Stimulated activated CD8-positive, alpha-beta memory T cell treated with anti-CD3 and anti-CD28 coated beads, Interleukin-15, amount 100 ng/mL, for 48 hours (primary cell): ENCODE measurements around the gene FH.

Experiments used
- DNase-seq, 2 donors: peaks; one replicate each; pipeline ENCODE4 v3.0.0-alpha.2; 2020; ENCODE audit warnings: low read depth in 2 of 2

Gene FH

DNA sequence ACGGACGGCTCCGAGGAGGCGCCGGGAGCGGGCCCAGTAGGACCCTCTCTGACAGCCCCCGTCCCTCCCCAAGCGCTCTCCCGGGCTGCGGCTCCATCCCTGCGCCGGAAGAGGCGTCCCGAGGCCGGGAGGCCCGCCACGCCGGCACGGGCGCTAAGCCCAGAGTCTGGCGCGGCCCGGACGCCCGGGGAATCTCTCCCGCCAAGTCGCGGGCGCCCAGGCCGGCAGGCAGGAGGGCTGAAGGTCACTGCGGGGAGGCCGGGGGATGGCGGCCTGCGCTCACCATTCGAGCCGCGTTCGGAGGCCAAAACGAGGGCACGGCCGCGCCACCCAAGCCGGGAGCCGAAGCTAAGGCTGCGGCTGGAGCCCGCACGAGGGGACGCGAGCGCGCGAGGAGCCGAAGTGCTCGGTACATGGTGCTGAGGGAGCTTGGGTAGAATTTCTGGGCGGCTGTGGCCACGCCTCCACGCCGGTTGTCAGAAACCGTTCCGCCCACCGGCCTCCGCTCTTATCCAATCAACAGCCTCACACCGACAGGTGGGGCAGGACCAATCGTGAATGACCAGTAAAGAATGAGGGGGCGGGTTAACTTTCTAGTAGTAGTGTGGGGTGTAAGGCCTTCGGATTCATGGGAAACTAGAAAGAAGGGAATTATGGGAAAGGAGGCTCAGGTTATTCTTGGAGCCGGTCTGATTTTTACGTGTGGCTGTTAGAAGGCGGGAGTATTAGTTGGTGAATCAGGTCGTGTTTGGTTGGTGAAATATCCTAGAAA is at the start of gene FH:
TSS of gene FH (minus strand) at position 448 of the 772 bp plus-strand sequence. CDS start at position 415, 33 bp downstream.
- peak; percentile 85 to 89 for DNase-seq

DNA sequence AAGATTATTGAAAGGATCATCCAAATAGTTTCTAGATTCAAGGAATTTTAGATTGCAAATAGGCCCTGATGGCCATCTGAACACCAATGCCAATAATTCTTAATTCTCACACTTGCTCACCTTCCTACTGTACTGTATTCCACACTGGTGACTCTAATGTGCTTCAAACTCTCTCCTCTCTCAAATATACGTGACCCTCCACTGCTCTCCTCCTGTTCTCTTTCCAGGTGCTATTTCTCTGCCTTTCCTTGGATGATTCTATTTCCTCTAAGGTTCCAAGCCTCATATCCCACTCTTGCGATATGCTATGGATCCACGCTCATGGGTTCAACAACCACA is 41.3 kb upstream of the FH start:
- no peak for DNase-seq

DNA sequence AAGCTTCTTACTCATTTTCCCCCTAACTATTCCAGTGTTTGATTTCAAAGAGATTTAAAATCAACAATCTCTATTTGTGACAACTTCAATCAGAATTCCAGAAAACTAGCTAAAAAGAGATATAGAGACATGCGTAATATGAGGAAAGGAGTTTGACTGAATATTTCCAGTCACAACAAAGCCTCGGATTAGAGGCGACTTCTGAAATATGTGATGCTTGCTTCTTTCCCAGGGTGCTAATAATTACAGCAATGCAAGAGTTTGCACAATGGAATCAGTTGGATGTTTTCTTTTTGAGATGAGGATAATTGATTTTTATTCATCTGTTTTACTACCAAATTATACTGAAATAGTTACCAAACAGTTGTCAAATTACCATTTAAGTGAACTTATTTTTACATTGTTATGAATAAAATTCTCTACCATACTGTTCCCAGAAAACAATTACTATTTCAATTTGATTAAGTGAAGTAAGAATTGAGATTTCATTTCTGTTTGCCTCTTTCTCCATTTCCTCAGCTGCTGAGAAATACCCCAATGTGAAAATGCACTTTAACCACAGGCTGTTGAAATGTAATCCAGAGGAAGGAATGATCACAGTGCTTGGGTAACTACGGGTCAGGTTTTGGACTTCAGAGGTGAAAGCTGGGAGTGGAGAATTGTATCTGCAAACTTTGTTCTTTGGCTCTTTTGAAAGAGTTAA is 40.7 kb upstream of the FH start:
- DNase-seq, result no peak

- no peak for DNase-seq
Observed at GRCh38 chr1:241557551-241558193, 38.1 kb upstream of the FH start.

DNA sequence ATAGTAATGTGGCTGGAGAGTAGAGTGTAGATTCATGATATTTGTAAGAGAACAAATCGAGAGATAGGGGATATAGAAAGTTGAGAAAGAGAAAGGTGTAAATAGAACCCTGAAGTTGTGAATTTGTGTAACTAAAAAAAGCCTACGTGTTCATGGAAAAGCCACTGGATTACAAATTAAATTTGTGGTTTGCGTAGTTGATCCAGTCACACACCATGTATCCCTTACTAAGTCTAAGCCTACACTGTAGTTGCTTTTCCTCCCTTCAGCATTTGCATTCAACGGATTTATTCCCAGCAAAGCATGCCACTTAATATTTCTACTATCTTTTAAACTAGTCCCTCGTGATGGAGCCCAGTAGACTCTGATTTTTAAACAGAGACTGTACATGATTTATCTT is 37.5 kb upstream of the FH start:
- no peak for DNase-seq

DNA sequence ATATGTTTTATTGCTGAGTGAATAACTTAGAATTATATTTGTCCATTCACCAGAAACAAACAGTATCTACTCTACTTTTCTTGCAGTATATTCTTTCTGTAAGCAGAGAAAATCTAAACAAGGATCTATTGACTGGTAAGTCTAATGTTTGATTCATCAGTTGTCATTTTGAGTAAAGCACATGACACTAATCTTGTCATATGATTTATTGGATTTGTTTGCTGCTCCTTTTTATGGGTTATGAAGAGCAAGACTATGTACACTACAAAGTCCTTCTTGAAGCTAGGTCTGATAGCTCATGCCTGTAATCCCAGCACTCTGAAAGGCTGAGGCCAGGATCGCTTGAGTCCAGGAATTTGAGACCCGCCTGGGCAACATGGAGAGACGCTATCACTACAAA is 36.0 kb upstream of the FH start:
- no peak for DNase-seq

DNA sequence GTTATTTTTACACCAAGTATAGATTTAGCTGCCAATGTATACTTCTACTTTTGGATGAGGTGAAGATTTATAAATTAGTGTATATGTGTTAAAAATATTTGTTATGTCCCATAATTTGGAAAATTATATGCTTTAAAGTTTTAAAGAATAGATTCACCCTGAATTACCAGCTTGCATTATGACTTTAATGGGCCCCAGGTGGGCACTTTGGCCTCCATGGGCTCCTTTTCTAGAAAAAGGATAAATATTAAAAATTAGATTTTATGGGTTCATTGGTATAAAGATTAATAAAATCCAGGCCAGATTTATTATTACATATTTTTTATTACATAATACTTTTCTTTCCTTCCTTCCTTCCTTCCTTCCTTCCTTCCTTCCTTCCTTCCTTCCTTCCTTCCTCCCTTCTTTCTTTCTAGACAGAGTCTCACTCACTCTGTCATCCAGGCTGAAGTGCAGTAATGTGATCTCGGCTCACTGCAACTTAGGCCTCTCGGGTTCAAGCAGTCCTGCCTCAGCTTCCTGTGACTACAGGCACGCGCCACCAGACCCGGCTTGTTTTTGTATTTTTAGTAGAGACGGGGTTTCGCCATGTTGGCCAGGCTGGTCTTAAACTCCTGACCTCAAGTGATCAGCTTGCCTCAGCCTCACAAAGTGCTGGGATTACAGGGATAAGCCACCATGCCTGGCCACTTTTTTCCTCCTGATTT is 34.5 kb upstream of the FH start:
- no peak for DNase-seq

GRCh38 chr1:241551759-241552638 is 32.4 kb upstream of the FH start:
- DNase-seq, result peak in 1 of 2 donors; percentile 30

GRCh38 chr1:241550318-241550717 is 30.8 kb upstream of the FH start:
- no peak for DNase-seq

DNA sequence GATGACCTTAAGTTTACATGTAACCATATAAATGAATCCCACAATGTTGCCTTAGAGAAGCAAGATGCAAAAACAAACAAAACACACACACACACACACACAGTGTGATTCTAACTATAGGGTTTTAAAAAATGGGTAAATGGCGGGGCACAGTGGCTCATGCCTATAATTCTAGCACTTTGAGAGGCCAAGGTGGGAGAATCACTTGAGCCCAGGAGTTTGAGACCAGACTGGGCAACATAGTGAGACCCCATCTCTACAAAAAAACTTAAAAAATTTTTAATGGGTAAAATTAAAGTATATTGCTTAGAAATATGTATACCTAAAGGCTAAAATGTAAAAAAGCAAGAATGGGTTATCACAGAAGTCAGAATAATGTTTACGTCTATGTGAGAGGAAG is 28.5 kb upstream of the FH start:
- DNase-seq, result no peak

DNA sequence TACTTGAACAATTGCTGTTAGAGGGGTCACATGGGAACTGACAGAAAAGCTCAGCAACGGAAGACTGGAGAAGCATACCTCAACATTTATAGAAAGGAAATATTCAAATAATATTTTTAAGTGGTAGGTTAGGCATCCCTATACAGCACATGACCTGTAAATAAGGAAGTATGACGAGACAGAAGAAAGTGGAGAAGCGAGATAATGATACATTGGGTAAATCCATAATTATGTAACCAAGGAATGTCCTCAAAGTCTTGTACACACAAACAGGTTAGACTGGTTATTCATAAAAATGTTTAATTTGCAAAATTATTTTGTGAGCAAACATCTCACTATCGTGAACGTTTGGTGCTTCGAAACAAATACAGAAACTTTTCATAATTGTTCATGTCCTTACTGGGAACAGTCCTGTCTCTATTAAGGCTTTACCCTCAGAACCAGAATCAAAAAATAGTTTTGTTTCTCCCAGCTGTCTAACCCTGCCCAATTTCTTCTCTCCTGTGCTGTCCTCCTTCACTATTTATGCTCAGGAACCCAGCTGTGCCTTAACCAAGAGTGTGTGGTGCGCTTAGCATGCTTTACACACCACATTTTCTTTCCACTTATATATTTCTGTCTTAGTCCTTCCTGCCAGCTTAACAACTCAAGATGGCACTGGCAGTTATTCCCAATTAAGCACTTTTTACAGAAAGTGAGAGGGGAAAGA is 22.8 kb upstream of the FH start:
- DNase-seq, result no peak

- DNase-seq, result no peak
Observed at GRCh38 chr1:241536969-241537368, 17.4 kb upstream of the FH start.

- no peak for DNase-seq
Observed at GRCh38 chr1:241536304-241536703, 16.7 kb upstream of the FH start.

DNA sequence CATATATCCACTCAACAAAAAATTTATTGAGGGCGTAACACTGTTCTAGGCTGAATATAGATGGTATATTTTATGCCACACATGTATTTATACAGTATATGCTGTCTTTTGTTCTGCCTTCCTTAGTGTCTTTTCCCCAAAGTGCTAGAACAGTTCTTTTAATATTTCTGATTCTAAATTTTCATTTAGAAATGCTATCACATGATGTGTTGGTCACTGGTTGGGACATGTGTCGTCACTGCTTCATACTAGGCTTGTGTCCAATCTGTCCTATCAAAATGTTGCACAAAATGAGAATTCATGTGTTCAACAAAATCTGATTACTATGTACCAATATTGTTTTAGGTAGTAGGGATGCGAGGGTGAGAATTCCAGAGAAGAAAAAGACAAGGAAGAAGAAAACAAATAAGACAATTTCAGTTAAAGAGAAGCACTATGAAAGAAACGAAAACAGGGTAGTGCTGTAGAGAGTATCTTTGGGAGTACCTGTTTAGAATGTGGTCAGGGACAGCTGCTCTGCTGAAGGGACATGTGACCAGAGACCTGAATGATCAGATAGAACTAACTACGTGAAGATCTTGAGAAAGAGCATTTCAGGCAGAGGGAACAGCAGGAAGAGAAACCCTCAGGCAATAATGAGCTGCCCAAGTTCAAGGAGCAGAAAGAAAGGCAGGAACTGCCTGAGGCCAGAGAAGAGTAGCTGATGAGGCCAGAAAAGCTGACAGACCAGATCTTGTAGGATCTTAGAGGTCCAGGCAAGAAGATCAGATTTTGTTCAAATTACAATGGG is 14.0 kb upstream of the FH start:
- DNase-seq, result no peak

- no peak for DNase-seq
Observed at GRCh38 chr1:241532864-241533263, 13.3 kb upstream of the FH start.

DNA sequence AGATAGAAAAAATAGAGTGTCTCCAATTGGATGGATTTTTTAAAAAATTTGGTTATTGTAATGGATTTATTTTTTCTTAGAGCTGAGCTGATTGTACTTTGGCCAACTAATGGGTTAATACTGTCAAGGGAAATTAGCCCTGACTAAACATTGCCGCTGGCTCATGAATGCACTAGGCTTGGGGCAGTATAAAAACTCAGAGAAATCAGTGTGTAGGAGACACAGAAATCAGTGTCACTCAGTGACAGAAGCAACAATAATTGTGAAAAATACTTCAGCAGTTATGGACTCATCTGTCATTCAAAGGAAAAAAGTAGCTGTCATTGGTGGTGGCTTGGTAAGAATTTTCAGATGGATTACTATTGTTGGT is 12.6 kb upstream of the FH start, which contains the start of gene KMO:
TSS of gene KMO (plus strand) at position 217 of the 370 bp plus-strand sequence. CDS start at position 284, 67 bp downstream.
- DNase-seq, result no peak

- no peak for DNase-seq
Observed at GRCh38 chr1:241531195-241532161, 11.9 kb upstream of the FH start.

DNA sequence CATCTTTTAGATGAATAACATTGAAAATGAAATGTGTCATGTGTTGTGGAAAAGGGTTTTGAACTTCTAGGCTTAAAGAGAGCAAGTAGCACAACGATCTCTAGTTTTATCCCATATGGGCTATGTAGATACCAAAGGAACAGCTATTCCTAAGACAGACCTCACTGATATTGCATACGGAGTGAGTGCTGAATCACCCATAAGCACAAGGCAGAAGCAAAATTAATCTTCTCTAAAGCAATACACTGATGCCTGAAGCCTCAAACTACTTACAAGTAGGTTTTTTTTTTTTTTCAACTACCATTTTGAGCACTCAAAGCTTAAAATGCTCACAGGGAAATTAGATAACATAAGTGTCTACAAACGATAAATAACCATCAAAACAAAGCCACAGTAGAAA is 7.6 kb upstream of the FH start:
- no peak for DNase-seq

GRCh38 chr1:241525026-241525425 is 5.5 kb upstream of the FH start:
- no peak for DNase-seq
